GM18505 (cell line): ENCODE results near the gene ERICH6.
A peak's percentile ranks its signal among the peaks of the same experiment; 100 is the strongest.

Experiments used
- ATAC-seq: cut with Tn5 transposase; IDR thresholded peaks from one replicate; pipeline ENCODE4 v1.9.1; 2021; ENCODE audit not compliant: unreplicated experiment
- POLR2A ChIP-seq: IDR thresholded peaks from 4 replicates; pipeline ENCODE4 v1.6.1; 2011; ENCODE audit warnings: borderline replicate concordance; ENCODE audit not compliant: insufficient read depth, insufficient read length; ENCODE audit errors: extremely low read depth

Gene ERICH6

DNA sequence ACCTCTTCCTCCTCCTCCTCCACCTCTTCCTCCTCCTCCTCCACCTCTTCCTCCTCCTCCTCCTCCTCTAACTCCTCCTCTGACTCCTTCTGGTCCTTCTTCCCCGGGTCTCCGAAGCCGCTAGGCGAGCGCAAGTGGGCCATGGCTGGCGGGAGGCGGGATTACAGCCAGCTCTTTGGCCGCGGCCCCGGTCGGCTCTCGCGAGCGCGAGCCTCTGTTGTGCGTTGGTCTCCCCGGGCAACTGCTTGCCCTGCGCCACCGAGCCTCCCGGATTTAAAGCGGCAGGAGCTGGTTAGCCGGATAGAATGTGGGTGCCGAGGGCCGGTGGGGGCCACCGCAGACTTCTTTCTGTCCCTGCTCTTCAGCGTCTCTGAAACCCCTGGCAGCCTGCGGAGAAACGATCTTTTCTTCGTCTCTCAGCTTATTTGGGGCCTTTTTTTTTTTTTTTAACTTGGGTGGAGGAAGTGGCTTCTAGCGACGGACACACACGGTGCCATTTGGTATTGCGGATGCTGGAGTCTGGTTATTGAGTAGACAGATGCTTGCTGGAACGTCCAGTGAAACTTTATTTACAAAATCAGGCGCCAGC is at the start of gene ERICH6:
TSS of gene ERICH6 (minus strand) at position 165 of the 589 bp plus-strand sequence. CDS start at position 143, 22 bp downstream.
- ATAC-seq, result peak; percentile 99
- TF ChIP-seq POLR2A, result peak; percentile 78

GRCh38 chr3:150751781-150752263 is 48.1 kb upstream of the ERICH6 start:
- ATAC-seq, result no peak
- no peak for TF ChIP-seq POLR2A

DNA sequence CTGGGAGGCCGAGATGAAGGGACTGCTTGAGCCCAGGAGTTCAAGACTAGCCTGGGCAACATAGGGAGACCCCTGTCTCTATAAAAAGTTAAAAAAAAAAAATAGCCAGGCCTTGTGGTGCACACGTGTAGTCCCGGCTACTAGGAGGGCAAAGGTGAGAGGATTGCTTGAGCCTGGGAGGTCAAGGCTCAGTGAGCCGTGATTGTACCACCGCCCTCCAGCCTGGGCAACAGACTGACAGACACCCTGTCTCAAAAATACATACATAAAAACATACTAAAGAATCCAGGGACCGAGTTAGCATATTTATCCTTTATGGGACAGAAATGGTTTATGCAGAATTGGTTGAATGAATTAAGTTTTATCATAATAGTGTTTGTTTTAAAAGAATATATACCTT is 45.5 kb upstream of the ERICH6 start:
- ATAC-seq, result no peak
- no peak for TF ChIP-seq POLR2A

DNA sequence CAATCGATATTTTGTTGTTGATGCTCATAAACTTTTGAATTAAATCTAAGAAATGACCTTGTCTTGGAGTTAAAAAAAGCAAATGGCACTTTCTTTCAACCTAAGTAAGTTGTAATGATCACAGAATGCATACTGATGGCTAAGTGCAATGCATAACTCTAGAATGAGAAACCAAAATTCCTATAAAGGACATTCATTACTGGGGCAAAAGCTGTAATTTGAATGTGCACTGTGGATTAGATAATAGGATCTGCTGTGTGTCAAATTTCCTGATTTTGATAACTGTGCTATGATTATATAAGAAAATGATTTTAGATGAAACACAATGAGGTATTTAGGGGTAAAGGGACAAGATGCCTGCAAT is 44.9 kb upstream of the ERICH6 start:
- no peak for TF ChIP-seq POLR2A
- no peak for ATAC-seq

GRCh38 chr3:150747886-150748683 is 44.4 kb upstream of the ERICH6 start:
- ATAC-seq, result no peak
- TF ChIP-seq POLR2A, result no peak

- no peak for ATAC-seq
- TF ChIP-seq POLR2A, result no peak
Measured at GRCh38 chr3:150746791-150747590, 43.3 kb upstream of the ERICH6 start.

DNA sequence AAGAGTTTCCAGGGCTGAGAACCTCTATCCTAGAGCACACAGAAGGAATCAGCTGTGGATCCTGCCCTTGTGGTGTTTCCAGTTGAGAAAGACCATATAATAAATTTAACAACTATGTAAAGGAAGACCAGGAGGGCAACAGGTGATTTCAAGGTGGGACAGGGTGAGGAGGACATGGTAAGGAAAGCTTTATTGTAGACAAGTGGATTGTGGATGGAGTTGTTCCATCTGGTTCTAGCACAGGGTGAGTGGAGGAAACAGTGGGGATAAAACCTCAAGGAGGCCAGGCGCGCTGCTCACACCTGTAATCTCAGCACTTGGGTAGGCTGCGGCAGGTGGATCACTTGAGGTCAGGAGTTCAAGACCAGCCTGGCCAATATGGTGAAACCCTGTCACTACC is 42.1 kb upstream of the ERICH6 start:
- no peak for ATAC-seq
- no peak for TF ChIP-seq POLR2A

GRCh38 chr3:150744919-150745211 is 41.1 kb upstream of the ERICH6 start:
- no peak for TF ChIP-seq POLR2A
- ATAC-seq, result no peak

- no peak for ATAC-seq
- TF ChIP-seq POLR2A, result no peak
Measured at GRCh38 chr3:150744041-150744918, 40.6 kb upstream of the ERICH6 start.

DNA sequence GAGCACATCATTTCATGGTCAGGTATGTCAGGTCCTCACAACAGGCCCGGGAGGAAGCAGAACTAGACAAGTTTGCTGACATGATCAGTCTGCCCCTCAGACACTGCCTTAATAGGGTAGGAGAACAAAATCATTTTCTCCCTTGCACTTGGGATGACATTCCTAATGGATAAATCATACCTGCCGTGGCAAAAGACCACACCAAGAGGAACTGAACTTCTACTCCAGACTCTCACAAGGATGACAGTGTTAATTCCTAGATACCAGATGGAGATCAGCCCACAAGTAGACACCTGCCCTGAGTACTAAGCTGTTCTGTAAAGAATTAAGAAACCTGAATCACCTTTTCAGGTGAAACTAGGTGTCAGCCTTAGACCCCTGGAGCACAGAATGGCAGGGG is 39.8 kb upstream of the ERICH6 start:
- no peak for ATAC-seq
- no peak for TF ChIP-seq POLR2A

- no peak for ATAC-seq
- no peak for TF ChIP-seq POLR2A
Measured at GRCh38 chr3:150742679-150743078, 39.0 kb upstream of the ERICH6 start.

DNA sequence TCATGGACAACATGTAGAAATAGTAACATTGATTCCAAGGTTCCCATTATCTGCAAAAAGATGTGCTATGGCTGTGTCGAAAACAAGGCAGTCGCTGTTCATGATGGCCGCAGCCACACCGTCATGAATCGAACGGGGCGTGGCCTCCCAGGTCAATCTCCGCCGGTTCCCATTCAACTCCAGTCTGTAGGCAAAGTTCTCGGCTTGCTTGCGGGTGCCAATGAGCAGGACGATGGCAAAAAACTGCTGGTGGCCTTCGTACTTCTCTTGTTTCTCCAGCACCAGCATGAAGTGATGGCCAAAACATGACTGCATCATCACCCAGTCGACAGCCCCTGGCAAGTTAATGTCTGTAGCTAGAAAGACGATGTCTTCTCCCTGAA is 38.4 kb upstream of the ERICH6 start:
- no peak for TF ChIP-seq POLR2A
- ATAC-seq, result no peak
